Measurements from ENCODE around the gene ZBTB46.

Gene ZBTB46

GRCh38 chr20:63839620-63840019 lies 8.6 kb upstream of the ZBTB46 start:
- no peak for DNase-seq (ENCODE audit: low read depth in 2 of 2)

GRCh38 chr20:63837479-63837878 lies 6.4 kb upstream of the ZBTB46 start:
- no peak for DNase-seq (ENCODE audit: low read depth in 2 of 2)

GRCh38 chr20:63836458-63837344 lies 5.6 kb upstream of the ZBTB46 start:
- DNase-seq (ENCODE audit: low read depth in 2 of 2) = no peak

GRCh38 chr20:63835021-63835858 lies 4.2 kb upstream of the ZBTB46 start:
- DNase-seq (ENCODE audit: low read depth in 2 of 2) = no peak

- no peak for DNase-seq (ENCODE audit: low read depth in 2 of 2)
These were observed 3.4 kb upstream of the ZBTB46 start for GRCh38 chr20:63834491-63834880.

GRCh38 chr20:63833776-63834490 lies 2.9 kb upstream of the ZBTB46 start:
- no peak for DNase-seq (ENCODE audit: low read depth in 2 of 2)

GRCh38 chr20:63831993-63832686 lies 1.1 kb upstream of the ZBTB46 start:
- DNase-seq (ENCODE audit: low read depth in 2 of 2) = no peak

- DNase-seq (ENCODE audit: low read depth in 2 of 2) = no peak
These were observed 555 bp upstream of the ZBTB46 start for GRCh38 chr20:63831646-63831992.

GRCh38 chr20:63829945-63830835 lies 874 bp downstream of the ZBTB46 start:
- DNase-seq (ENCODE audit: low read depth in 2 of 2) = no peak

GRCh38 chr20:63829603-63829944 lies 1.5 kb downstream of the ZBTB46 start:
- DNase-seq (ENCODE audit: low read depth in 2 of 2) = no peak

GRCh38 chr20:63828951-63829350 lies 2.1 kb downstream of the ZBTB46 start:
- no peak for DNase-seq (ENCODE audit: low read depth in 2 of 2)

GRCh38 chr20:63828545-63828944 lies 2.5 kb downstream of the ZBTB46 start:
- DNase-seq (ENCODE audit: low read depth in 2 of 2) = no peak

GRCh38 chr20:63828124-63828523 lies 2.9 kb downstream of the ZBTB46 start:
- no peak for DNase-seq (ENCODE audit: low read depth in 2 of 2)

GRCh38 chr20:63826753-63827152 lies 4.3 kb downstream of the ZBTB46 start:
- no peak for DNase-seq (ENCODE audit: low read depth in 2 of 2)

GRCh38 chr20:63825331-63826118 lies 5.5 kb downstream of the ZBTB46 start:
- no peak for DNase-seq (ENCODE audit: low read depth in 2 of 2)

GRCh38 chr20:63823691-63824311 lies 7.3 kb downstream of the ZBTB46 start:
- no peak for DNase-seq (ENCODE audit: low read depth in 2 of 2)

- no peak for DNase-seq (ENCODE audit: low read depth in 2 of 2)
These were observed 8.8 kb downstream of the ZBTB46 start for GRCh38 chr20:63822276-63822696.

- no peak for DNase-seq (ENCODE audit: low read depth in 2 of 2)
These were observed 9.3 kb downstream of the ZBTB46 start for GRCh38 chr20:63821811-63822210.

GRCh38 chr20:63819224-63819921 lies 11.7 kb downstream of the ZBTB46 start:
- no peak for DNase-seq (ENCODE audit: low read depth in 2 of 2)

Data from stimulated activated CD4-positive, alpha-beta T cell treated with anti-CD3 and anti-CD28 coated beads, Interleukin-15, amount 100 ng/mL, for 48 hours (primary cell).